Measurements from ENCODE around the gene LIN7C. TPM values are rescaled to one million over a fixed set of nuclear protein-coding genes. Genes with fewer than 3 reads are reported as not detected.

LIN7C gene
- total RNA-seq, 1 experiment from 2014 or later, result 26.6 TPM

DNA sequence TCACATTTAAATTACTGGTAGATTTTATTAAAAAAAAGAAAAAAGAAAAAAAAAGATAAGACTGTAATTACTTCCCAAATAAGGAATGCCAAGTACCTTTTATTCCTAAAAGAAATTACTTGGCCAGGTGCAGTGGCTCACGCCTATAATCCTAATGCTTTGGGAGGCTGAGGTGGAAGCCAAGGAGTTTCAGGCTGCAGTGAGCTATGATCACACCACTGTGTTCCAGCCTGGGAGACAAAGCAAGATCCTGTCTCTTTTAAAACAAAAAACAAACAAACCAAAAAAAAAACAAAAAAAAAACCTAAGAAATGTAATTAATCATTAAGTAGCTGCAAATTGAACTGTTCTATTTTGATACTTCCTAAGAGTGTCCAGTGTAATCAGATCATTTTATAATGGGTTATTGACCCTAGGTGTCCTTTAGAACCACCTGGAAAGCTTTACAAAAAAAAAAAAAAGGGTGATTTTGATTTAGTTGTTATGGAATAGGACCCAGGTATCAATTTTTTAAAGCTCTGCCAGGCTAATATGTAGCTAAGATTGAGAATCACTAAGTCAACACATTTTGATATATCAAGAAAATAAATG is 10.8 kb downstream of the LIN7C start:
- Histone ChIP-seq H3K9me3 (ENCODE audit: low read length) (no peaks in the 10 kb centered on the region), H3K27me3 (ENCODE audit: low read length) (no peaks in the 10 kb centered on the region), H3K36me3 (ENCODE audit: low read depth, low read length) (peaks cover 49% of the 10 kb centered on the region), H4K20me1 (ENCODE audit: low read length) (no peaks in the 10 kb centered on the region), H3K27ac (ENCODE audit: low read length) (no peak overlapping the region), H3K9ac (ENCODE audit: low read length) (no peak overlapping the region), H3K4me2 (ENCODE audit: low read length) (no peak overlapping the region), H2AFZ (ENCODE audit: low read length) (no peak overlapping the region), H3K4me1 (ENCODE audit: insufficient read depth, low read length) (0 out of 2 replicates have a peak, but pooled peaks cover 3% of the 10 kb centered on the region), H3K4me3 (ENCODE audit: low read length) (no peak overlapping the region), H3K9me2 (replicated peaks; ENCODE audit: low read length) (no peaks in the 10 kb centered on the region), H3K79me2 (ENCODE audit: low read length) (no peaks in the 10 kb centered on the region), H3F3A (ENCODE audit: low read length, unreplicated experiment) (peaks cover 3% of the 10 kb centered on the region)
- POLR2A ChIA-PET (ENCODE audit: unreplicated experiment), result no interaction called here
- BruUV-seq (replicated peaks), result no TSS peak
- intact Hi-C loops (cut with micrococcal nuclease), result no loop called here
- no peak for DNase-seq
- no peak for ATAC-seq
- TF ChIP-seq EZH2 (IDR thresholded peaks at IDR 0.05; ENCODE audit: low read length, unreplicated experiment), result no peak
- no peak for TF ChIP-seq EZH2phosphoT487 (IDR thresholded peaks at IDR 0.05; ENCODE audit: borderline replicate concordance, low read length)
- TF ChIP-seq CTCF (conservative IDR thresholded peaks at IDR 0.05; ENCODE audit: low read depth, low read length), result no peak
- CTCF ChIA-PET, result interaction anchor here (0.6 kb wide), 1 partner anchor 316 kb away, joined by 3 read pairs; no protein-coding TSS in a partner anchor

- Histone ChIP-seq H2AFZ (ENCODE audit: low read length) (no peak overlapping the region), H3K4me3 (ENCODE audit: low read length) (no peak overlapping the region), H3K79me2 (ENCODE audit: low read length) (no peaks in the 10 kb centered on the region), H3K4me2 (ENCODE audit: low read length) (no peak overlapping the region), H3K9ac (ENCODE audit: low read length) (no peak overlapping the region), H3F3A (ENCODE audit: low read length, unreplicated experiment) (no peaks in the 10 kb centered on the region), H3K27ac (ENCODE audit: low read length) (no peak overlapping the region), H3K9me2 (replicated peaks; ENCODE audit: low read length) (no peaks in the 10 kb centered on the region), H4K20me1 (ENCODE audit: low read length) (no peaks in the 10 kb centered on the region), H3K4me1 (ENCODE audit: insufficient read depth, low read length) (no peaks in the 10 kb centered on the region), H3K9me3 (ENCODE audit: low read length) (no peaks in the 10 kb centered on the region), H3K36me3 (ENCODE audit: low read depth, low read length) (peaks cover 13% of the 10 kb centered on the region; the same call in 1 of the 2 replicates), H3K27me3 (ENCODE audit: low read length) (no peaks in the 10 kb centered on the region)
- BruUV-seq (replicated peaks), result no TSS peak
- TF ChIP-seq EZH2phosphoT487 (IDR thresholded peaks at IDR 0.05; ENCODE audit: borderline replicate concordance, low read length), result no peak
- TF ChIP-seq EZH2 (IDR thresholded peaks at IDR 0.05; ENCODE audit: low read length, unreplicated experiment), result no peak
- no peak for TF ChIP-seq CTCF (conservative IDR thresholded peaks at IDR 0.05; ENCODE audit: low read depth, low read length)
- POLR2A ChIA-PET (ENCODE audit: unreplicated experiment), result no interaction called here
- intact Hi-C loops (cut with micrococcal nuclease), result loop anchor here (5.0 kb wide), 2 partner anchors 282 to 737 kb away; no protein-coding TSS in a partner anchor
- ATAC-seq (no peak), DNase-seq (no peak)
- CTCF ChIA-PET, result no interaction called here
Measured at GRCh38 chr11:27489092-27489491, 17.5 kb downstream of the LIN7C start.

DNA sequence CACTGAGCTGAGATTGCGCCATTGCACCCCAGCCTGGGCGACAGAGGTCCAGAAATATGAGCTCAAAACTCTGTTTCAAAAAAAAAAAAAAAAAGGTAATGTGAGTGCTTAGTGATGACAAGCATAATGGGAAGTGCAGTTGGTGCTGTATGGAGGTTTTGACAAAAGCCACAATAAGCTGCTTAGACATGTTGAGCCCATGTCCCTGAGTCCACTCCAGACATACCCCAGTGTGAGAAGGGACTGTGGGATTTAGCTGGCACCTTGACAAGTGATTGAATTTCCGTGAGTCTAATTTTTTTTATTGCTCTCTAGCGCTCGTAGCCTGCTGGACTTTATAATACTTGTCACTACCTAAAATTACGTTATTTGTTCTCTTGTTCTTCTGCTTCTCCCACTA is 18.9 kb downstream of the LIN7C start:
- Histone ChIP-seq H3K4me3 (ENCODE audit: low read length) (no peak overlapping the region), H3K4me1 (ENCODE audit: insufficient read depth, low read length) (no peaks in the 10 kb centered on the region), H3K27ac (ENCODE audit: low read length) (no peak overlapping the region), H3K27me3 (ENCODE audit: low read length) (no peaks in the 10 kb centered on the region), H3K79me2 (ENCODE audit: low read length) (no peaks in the 10 kb centered on the region), H3F3A (ENCODE audit: low read length, unreplicated experiment) (no peaks in the 10 kb centered on the region), H3K9ac (ENCODE audit: low read length) (no peak overlapping the region), H3K9me2 (replicated peaks; ENCODE audit: low read length) (no peaks in the 10 kb centered on the region), H3K36me3 (ENCODE audit: low read depth, low read length) (peaks cover 8% of the 10 kb centered on the region; the same call in 1 of the 2 replicates), H3K9me3 (ENCODE audit: low read length) (no peaks in the 10 kb centered on the region), H2AFZ (ENCODE audit: low read length) (no peak overlapping the region), H4K20me1 (ENCODE audit: low read length) (no peaks in the 10 kb centered on the region), H3K4me2 (ENCODE audit: low read length) (no peak overlapping the region)
- CTCF ChIA-PET, result no interaction called here
- no TSS peak for BruUV-seq (replicated peaks)
- DNase-seq (no peak), ATAC-seq (no peak)
- POLR2A ChIA-PET (ENCODE audit: unreplicated experiment), result no interaction called here
- TF ChIP-seq EZH2 (IDR thresholded peaks at IDR 0.05; ENCODE audit: low read length, unreplicated experiment) (no peak), CTCF (conservative IDR thresholded peaks at IDR 0.05; ENCODE audit: low read depth, low read length) (no peak), EZH2phosphoT487 (IDR thresholded peaks at IDR 0.05; ENCODE audit: borderline replicate concordance, low read length) (no peak)
- intact Hi-C loops (cut with micrococcal nuclease), result loop anchor here (5.0 kb wide), 2 partner anchors 280 to 735 kb away; no protein-coding TSS in a partner anchor
